Keratinocyte (primary cell): ENCODE measurements around the gene PTGES2. TPM values are rescaled to one million over a fixed set of nuclear protein-coding genes. Genes with fewer than 3 reads are reported as not detected.
A peak's percentile ranks its signal among the peaks of the same experiment; 100 is the strongest.
"Not testable (repeated sequence)": the region's sequence is repeated elsewhere in the genome, so short reads cannot be mapped to it uniquely, and the experiment has no call there.

ENCODE experiments used
- DNase-seq: peaks from one replicate; pipeline ENCODE4 v3.0.0-alpha.2; 2011; ENCODE audit warnings: low read depth, missing footprints, low spot score
- FAIRE-seq: peaks from 2 replicates; lab custom pipeline; 2011; peaks lifted over from hg19 to GRCh38; lab: Jason Lieb, UNC
- H2AFZ ChIP-seq: 2 replicates; pipeline ENCODE4 v1.6.0; 2012; ENCODE audit warnings: low read length, control low read depth, inconsistent platforms; ENCODE audit not compliant: control insufficient read depth
- H3K27ac ChIP-seq: 2 replicates; pipeline ENCODE4 v1.5.1; 2011; ENCODE audit warnings: low read length; ENCODE audit not compliant: control insufficient read depth, insufficient read depth
- H3K27me3 ChIP-seq: 3 replicates; pipeline ENCODE4 v1.6.0; 2011; ENCODE audit warnings: low read length; ENCODE audit not compliant: control insufficient read depth, insufficient read depth; ENCODE audit errors: extremely low read depth
- H3K36me3 ChIP-seq, 2 experiments: 2 replicates in 1 of 2; 3 replicates in 1 of 2; pipeline ENCODE4 v1.5.1; 2011; ENCODE audit warnings: low read length in 2 of 2, mild to moderate bottlenecking in 1 of 2; ENCODE audit not compliant: control insufficient read depth in 2 of 2, insufficient read depth in 2 of 2; ENCODE audit errors: extremely low read depth in 1 of 2
- H3K4me1 ChIP-seq: 3 replicates; pipeline ENCODE4 v1.5.1; 2011; ENCODE audit warnings: low read length; ENCODE audit not compliant: control insufficient read depth, insufficient read depth; ENCODE audit errors: extremely low read depth
- H3K4me2 ChIP-seq: 3 replicates; pipeline ENCODE4 v1.6.0; 2011; ENCODE audit warnings: low read depth, low read length; ENCODE audit not compliant: control insufficient read depth, insufficient read depth; ENCODE audit errors: extremely low read depth
- H3K4me3 ChIP-seq, 3 experiments: fragments of 200-600 bp in 1 of 3; sonication (generic) in 1 of 3; 2 replicates in 2 of 3; 3 replicates in 1 of 3; pipeline ENCODE4 v1.5.1; 2011 to 2016; ENCODE audit warnings: low read length in 3 of 3, mild to moderate bottlenecking in 3 of 3, control low read depth in 2 of 3, inconsistent platforms in 1 of 3, low read depth in 1 of 3, mixed read lengths in 1 of 3, mixed run types in 1 of 3, moderate library complexity in 1 of 3; ENCODE audit not compliant: control insufficient read depth in 2 of 3, insufficient read depth in 2 of 3; ENCODE audit errors: extremely low read depth in 1 of 3
- H3K79me2 ChIP-seq: 2 replicates; pipeline ENCODE4 v1.6.0; 2012; ENCODE audit warnings: low read length; ENCODE audit not compliant: control insufficient read depth, insufficient read depth
- H3K9ac ChIP-seq: 3 replicates; pipeline ENCODE4 v1.6.0; 2011; ENCODE audit warnings: low read length; ENCODE audit not compliant: control insufficient read depth, insufficient read depth; ENCODE audit errors: extremely low read depth
- H3K9me1 ChIP-seq: 3 replicates; pipeline ENCODE4 v1.6.0; 2011; ENCODE audit warnings: low read length; ENCODE audit not compliant: control insufficient read depth, insufficient read depth; ENCODE audit errors: extremely low read depth
- H3K9me3 ChIP-seq: 2 replicates; pipeline ENCODE4 v1.5.1; 2012; ENCODE audit warnings: low read depth, low read length; ENCODE audit not compliant: control insufficient read depth
- H4K20me1 ChIP-seq: 3 replicates; pipeline ENCODE4 v1.6.0; 2011; ENCODE audit warnings: low read length; ENCODE audit not compliant: control insufficient read depth, insufficient read depth; ENCODE audit errors: extremely low read depth
- EZH2 ChIP-seq: IDR thresholded peaks from one replicate; pipeline ENCODE4 v1.6.1; 2012; ENCODE audit warnings: inconsistent platforms, mild to moderate bottlenecking, low read length, moderate library complexity
- dilution Hi-C: fragments of 300-500 bp; cut with MboI; formaldehyde crosslinking; loops from one replicate; pipeline ENCODE4 v1.7.0; 2020; ENCODE audit warnings: low sequenced_read_pairs; ENCODE audit not compliant: extremely low pct_ligation_motif_present
- polyA plus RNA-seq, 5 experiments: library from polyadenylated mRNA; depleted of rRNA in 3 of 5; stranded (reverse) in 3 of 5; stranded (forward) in 1 of 5; unstranded in 1 of 5; fragments of >200 nt; gene quantifications; 1 replicate in 1 of 5; 2 replicates in 3 of 5; 3 replicates in 1 of 5; pipeline versions ENCODE4 v1.2.1 to v1.2.3, GENCODE V29; 2011 to 2012; ENCODE audit warnings: missing spikeins in 2 of 5, low read depth in 1 of 5, low replicate concordance in 1 of 5
- TF ChIP-seq, protein P1 (sequence below), 3 experiments: IDR thresholded peaks in 1 of 3; conservative IDR thresholded peaks in 1 of 3; optimal IDR thresholded peaks in 1 of 3; 2 replicates in 2 of 3; 3 replicates in 1 of 3; pipeline versions ENCODE3 to v1.5.1; 2011; ENCODE audit warnings: low read length in 3 of 3, mild to moderate bottlenecking in 3 of 3, moderate library complexity in 2 of 3, control low read depth in 1 of 3, inconsistent platforms in 1 of 3; ENCODE audit not compliant: insufficient read depth in 2 of 3; ENCODE audit errors: extremely low read depth in 1 of 3

Gene PTGES2
- polyA plus RNA-seq, 1 donor (not counting 4 experiments of a cell fraction or from before 2014, with no cell fraction given), result 68.7 TPM

DNA sequence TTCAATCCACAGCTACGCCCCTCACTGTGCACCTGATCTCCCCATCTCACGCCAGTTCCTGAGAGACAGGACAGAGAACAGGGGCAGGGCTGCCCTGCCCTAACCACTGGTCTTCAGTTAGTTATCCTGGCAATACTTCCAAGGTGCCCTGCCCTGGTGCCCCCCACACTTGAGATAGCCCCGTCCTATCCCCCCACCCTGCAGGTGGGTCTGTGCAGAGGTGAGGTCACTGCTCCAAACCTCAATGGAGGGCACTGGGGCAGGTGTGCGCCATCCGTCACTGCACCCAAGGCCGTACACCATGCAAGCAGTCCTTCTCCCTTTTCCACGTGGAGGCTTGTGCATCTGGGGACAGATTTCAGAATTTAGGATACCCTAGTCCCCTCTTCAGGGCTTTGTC lies 3.1 kb upstream of the PTGES2 start:
- H4K20me1 ChIP-seq, DNase-seq, H3K4me3 ChIP-seq, FAIRE-seq, dilution Hi-C loops, H3K9me1 ChIP-seq, H3K4me2 ChIP-seq, H3K36me3 ChIP-seq, H2AFZ ChIP-seq, H3K9me3 ChIP-seq, H3K27me3 ChIP-seq, H3K27ac ChIP-seq, H3K9ac ChIP-seq: not testable (repeated sequence)
- Histone ChIP-seq H3K4me1 (peaks cover 12% of the 10 kb centered on the region), H3K79me2 (peaks cover 16% of the 10 kb centered on the region)

DNA sequence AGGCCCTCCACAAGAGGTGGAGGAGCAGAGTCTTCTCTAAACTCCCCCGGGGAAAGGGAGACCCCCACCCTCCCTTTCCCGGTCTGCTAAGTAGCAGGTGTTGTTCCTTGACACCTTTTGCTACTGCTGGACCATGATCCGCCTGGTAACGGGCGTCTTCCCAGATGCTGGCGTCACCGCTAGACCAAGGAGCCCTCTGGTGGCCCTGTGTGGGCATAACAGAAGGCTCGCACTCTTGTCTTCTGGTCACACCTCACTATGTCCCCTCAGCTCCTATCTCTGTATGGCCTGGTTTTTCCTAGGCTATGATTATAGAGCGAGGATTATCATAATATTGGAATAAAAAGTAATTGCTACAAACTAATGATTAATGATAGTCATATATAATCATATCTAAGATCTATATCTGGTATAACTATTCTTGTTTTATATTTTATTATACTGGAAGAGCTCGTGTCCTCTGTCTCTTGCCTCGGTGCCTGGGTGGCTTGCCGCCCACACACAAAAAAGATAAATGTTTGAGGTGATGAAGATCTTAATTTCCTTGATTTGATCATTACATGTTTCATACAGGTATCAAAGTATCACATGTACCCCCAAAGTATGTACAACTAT lies 2.6 kb upstream of the PTGES2 start:
- H3K9me1 ChIP-seq, H3K9me3 ChIP-seq, H3K9ac ChIP-seq, dilution Hi-C loops, H3K36me3 ChIP-seq, H3K27ac ChIP-seq, H3K27me3 ChIP-seq, H4K20me1 ChIP-seq, FAIRE-seq, DNase-seq, H3K4me3 ChIP-seq, H3K4me2 ChIP-seq, H2AFZ ChIP-seq: not testable (repeated sequence)
- Histone ChIP-seq H3K4me1 (peaks cover 11% of the 10 kb centered on the region), H3K79me2 (peaks cover 21% of the 10 kb centered on the region)

DNA sequence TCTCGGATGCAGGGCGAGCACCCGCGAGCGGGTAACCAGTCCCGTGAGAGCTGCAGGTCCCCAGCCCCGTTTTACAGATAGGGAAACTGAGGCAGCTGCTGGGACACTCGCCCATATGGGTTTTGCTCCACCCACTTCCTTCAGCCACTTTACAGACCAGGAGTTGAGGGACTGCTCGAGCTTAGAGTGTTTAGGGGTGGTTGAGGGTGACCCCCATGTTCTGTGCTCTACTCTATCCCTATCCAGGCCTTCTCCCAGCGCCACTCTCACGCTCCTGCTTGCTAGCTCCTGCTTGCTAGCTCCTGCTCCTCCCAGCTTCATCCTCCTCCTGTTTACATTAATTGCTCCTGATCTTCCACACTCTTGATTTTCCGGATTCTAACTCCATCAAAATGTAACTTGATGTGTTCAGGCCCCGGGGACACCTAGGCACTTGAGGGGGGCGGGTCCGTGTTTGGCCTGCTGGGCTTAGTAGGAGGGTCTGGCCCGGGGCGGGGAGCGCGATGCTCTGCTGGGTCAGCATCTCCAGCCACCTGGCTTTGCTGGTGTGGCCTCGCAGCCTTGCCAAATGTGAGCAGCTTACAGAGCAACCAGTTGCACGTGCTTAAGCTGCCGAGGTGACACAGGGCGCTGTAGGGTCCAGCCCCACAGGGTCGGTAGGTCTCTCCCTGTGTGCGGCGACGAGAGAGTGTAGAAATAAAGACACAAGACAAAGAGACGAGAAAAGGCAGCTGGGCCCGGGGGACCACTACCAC lies 1.5 kb upstream of the PTGES2 start:
- Histone ChIP-seq H3K79me2 (peaks cover 26% of the 10 kb centered on the region), H3K4me3 (peak overlapping the region; percentile 80 to 93 (median 93)), H3K27ac (peak overlapping the region; percentile 94), H3K4me2 (peak overlapping the region; percentile 91), H3K4me1 (peaks cover 11% of the 10 kb centered on the region), H3K27me3 (no peaks in the 10 kb centered on the region), H4K20me1 (peaks cover 3% of the 10 kb centered on the region), H3K9me3 (no peaks in the 10 kb centered on the region), H3K36me3 (peaks cover 9% of the 10 kb centered on the region in 2 experiments), H3K9ac (peak overlapping the region; percentile 92), H3K9me1 (no peaks in the 10 kb centered on the region), H2AFZ (peak overlapping the region; percentile 88)
- dilution Hi-C loops, result no loop called here
- DNase-seq (no peak), FAIRE-seq (no peak)
- TF ChIP-seq EZH2, result no peak
- TF ChIP-seq, protein P1, sequence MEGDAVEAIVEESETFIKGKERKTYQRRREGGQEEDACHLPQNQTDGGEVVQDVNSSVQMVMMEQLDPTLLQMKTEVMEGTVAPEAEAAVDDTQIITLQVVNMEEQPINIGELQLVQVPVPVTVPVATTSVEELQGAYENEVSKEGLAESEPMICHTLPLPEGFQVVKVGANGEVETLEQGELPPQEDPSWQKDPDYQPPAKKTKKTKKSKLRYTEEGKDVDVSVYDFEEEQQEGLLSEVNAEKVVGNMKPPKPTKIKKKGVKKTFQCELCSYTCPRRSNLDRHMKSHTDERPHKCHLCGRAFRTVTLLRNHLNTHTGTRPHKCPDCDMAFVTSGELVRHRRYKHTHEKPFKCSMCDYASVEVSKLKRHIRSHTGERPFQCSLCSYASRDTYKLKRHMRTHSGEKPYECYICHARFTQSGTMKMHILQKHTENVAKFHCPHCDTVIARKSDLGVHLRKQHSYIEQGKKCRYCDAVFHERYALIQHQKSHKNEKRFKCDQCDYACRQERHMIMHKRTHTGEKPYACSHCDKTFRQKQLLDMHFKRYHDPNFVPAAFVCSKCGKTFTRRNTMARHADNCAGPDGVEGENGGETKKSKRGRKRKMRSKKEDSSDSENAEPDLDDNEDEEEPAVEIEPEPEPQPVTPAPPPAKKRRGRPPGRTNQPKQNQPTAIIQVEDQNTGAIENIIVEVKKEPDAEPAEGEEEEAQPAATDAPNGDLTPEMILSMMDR (optimal IDR thresholded peaks at IDR 0.05 in 1 of 3, IDR thresholded peaks at IDR 0.05 in 1 of 3, conservative IDR thresholded peaks at IDR 0.05 in 1 of 3; ENCODE audit: extremely low read depth in 1 of 3, insufficient read depth in 2 of 3, low read length in 3 of 3), result no peak
